Esophagus squamous epithelium (tissue), 5 donors: ENCODE measurements around the gene OCA2. TPM values are rescaled to one million over a fixed set of nuclear protein-coding genes. Genes with fewer than 3 reads are reported as not detected.

Source experiments
- DNase-seq: peaks from one replicate; lab custom pipeline; 2025; lab: John Stamatoyannopoulos, UW
- H3K27ac ChIP-seq, 4 donors: fragments of 200-600 bp; sonication (generic); one replicate each; pipeline ENCODE4 v1.5.1; 2016 to 2019; ENCODE audit warnings: mild to moderate bottlenecking in 1 of 4
- H3K27me3 ChIP-seq, 4 donors: fragments of 200-600 bp; sonication (generic); 1 replicate in 3 of 4; 2 replicates in 1 of 4; pipeline versions ENCODE4 v1.5.1 to v1.6.0; 2017 to 2021; ENCODE audit warnings: antibody characterized with exemption in 1 of 4
- H3K36me3 ChIP-seq, 3 donors: fragments of 200-600 bp; sonication (generic); one replicate each; pipeline ENCODE4 v1.5.1; 2016 to 2019
- H3K4me1 ChIP-seq, 3 donors: fragments of 200-600 bp; sonication (generic); one replicate each; pipeline ENCODE4 v1.5.1; 2017 to 2019
- H3K4me3 ChIP-seq, 4 donors: fragments of 200-600 bp; sonication (generic); 1 replicate in 3 of 4; 2 replicates in 1 of 4; pipeline ENCODE4 v1.5.1; 2016 to 2019; ENCODE audit warnings: mild to moderate bottlenecking in 2 of 4, moderate library complexity in 1 of 4
- H3K9me3 ChIP-seq, 3 donors: fragments of 200-600 bp; sonication (generic); one replicate each; pipeline ENCODE4 v1.5.1; 2016 to 2019
- POLR2A ChIP-seq, 4 donors: fragments of 450-650 bp; IDR thresholded peaks; one replicate each; pipeline ENCODE4 v1.6.1; 2017; ENCODE audit warnings: antibody characterized with exemption in 4 of 4, mild to moderate bottlenecking in 4 of 4, moderate library complexity in 3 of 4
- WGBS, 2 donors: methylation state at CpG; one replicate each; pipeline ENCODE4 v1.1.5; 2018; 5-methylcytosine and 5-hydroxymethylcytosine counted together
- intact Hi-C: fragments of 100-400 bp; cut with DNase I; formaldehyde crosslinking; loops from one replicate; pipeline ENCODE4 v1.15.0; 2022
- total RNA-seq, 4 donors: library from RNA; depleted of rRNA; stranded (reverse); fragments of >200 nt; gene quantifications; one replicate each; pipeline ENCODE4 v1.1.0, GENCODE V29; 2016
- TF ChIP-seq, protein P1 (sequence below), 6 experiments: fragments of 450-650 bp in 4 of 6; fragments of 200-600 bp in 2 of 6; sonication (generic) in 2 of 6; IDR thresholded peaks; one replicate each; pipeline ENCODE4 v1.5.1; 2016 to 2019; ENCODE audit warnings: antibody characterized with exemption in 6 of 6, mild to moderate bottlenecking in 4 of 6, moderate library complexity in 4 of 6
- donor health status: DM: yes; HTN: yes; CAD: no.

Gene OCA2
- total RNA-seq, 4 donors from 2014 or later, result 1.7 to 5.5 (median 4.6) TPM

DNA sequence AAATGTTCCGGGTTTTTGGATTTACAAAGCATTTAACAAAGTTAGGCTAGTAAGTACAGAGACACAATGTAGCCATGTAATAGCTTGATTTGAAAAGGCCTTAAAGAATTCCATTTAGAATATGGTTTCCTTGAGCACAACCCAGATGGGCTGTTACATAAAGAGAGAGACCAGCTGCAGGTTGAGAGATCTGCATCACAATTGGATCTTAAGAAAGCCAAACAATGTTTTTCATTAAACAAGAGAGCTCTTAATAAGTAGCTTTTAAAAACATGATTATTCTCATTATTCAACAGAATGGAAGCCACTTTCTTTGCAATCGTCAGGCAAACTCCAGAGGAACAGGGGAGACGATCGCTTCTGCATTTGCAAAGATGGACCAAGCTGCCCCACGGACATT lies 300.3 kb downstream of the OCA2 start:
- 81 to 86% methylated on average over 5 of the region's 5 CpGs for WGBS, 2 donors
- peaks cover 0 to 10% (median 0%) of the 10 kb centered on the region in 3 donors for H3K4me1 ChIP-seq
- no peaks in the 10 kb centered on the region for H3K9me3 ChIP-seq
- TF ChIP-seq, protein P1, sequence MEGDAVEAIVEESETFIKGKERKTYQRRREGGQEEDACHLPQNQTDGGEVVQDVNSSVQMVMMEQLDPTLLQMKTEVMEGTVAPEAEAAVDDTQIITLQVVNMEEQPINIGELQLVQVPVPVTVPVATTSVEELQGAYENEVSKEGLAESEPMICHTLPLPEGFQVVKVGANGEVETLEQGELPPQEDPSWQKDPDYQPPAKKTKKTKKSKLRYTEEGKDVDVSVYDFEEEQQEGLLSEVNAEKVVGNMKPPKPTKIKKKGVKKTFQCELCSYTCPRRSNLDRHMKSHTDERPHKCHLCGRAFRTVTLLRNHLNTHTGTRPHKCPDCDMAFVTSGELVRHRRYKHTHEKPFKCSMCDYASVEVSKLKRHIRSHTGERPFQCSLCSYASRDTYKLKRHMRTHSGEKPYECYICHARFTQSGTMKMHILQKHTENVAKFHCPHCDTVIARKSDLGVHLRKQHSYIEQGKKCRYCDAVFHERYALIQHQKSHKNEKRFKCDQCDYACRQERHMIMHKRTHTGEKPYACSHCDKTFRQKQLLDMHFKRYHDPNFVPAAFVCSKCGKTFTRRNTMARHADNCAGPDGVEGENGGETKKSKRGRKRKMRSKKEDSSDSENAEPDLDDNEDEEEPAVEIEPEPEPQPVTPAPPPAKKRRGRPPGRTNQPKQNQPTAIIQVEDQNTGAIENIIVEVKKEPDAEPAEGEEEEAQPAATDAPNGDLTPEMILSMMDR (IDR thresholded peaks at IDR 0.05), result no peak
- no peak for TF ChIP-seq POLR2A (IDR thresholded peaks at IDR 0.05)
- DNase-seq, result no peak
- no peaks in the 10 kb centered on the region for H3K27me3 ChIP-seq
- H3K36me3 ChIP-seq, result no peaks in the 10 kb centered on the region
- intact Hi-C loops, result no loop called here
- H3K4me3 ChIP-seq, result no peak overlapping the region
- no peak overlapping the region for H3K27ac ChIP-seq

DNA sequence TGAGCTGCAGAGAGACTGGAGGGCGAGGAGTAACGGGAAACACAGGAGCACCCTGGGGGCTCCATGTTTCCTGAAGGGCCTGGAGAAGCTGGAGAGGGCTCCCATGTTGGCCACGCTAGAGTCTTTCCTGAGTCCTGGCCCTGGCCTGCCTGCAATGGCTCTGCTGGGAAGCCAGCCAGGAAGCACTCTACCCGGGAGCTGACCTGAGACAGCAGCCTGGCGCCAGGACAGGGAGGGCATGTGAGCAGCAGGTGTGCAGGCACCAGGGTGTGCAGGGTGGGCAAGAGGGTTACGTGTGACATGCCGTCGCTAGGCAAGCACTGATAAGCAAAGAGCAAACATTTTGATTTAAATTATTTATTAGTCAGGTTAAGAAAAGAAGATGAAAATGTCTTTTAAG lies 301.4 kb downstream of the OCA2 start:
- intact Hi-C loops, result no loop called here
- Histone ChIP-seq H3K36me3 (no peaks in the 10 kb centered on the region), H3K27ac (no peak overlapping the region), H3K27me3 (no peaks in the 10 kb centered on the region), H3K4me1 (peaks cover 0 to 10% (median 0%) of the 10 kb centered on the region in 3 donors), H3K9me3 (no peaks in the 10 kb centered on the region), H3K4me3 (no peak overlapping the region)
- no peak for DNase-seq
- WGBS, 2 donors, result 65 to 77% methylated on average over 8 of the region's 8 CpGs
- TF ChIP-seq, protein P1 (IDR thresholded peaks at IDR 0.05), result no peak
- TF ChIP-seq POLR2A (IDR thresholded peaks at IDR 0.05), result no peak

DNA sequence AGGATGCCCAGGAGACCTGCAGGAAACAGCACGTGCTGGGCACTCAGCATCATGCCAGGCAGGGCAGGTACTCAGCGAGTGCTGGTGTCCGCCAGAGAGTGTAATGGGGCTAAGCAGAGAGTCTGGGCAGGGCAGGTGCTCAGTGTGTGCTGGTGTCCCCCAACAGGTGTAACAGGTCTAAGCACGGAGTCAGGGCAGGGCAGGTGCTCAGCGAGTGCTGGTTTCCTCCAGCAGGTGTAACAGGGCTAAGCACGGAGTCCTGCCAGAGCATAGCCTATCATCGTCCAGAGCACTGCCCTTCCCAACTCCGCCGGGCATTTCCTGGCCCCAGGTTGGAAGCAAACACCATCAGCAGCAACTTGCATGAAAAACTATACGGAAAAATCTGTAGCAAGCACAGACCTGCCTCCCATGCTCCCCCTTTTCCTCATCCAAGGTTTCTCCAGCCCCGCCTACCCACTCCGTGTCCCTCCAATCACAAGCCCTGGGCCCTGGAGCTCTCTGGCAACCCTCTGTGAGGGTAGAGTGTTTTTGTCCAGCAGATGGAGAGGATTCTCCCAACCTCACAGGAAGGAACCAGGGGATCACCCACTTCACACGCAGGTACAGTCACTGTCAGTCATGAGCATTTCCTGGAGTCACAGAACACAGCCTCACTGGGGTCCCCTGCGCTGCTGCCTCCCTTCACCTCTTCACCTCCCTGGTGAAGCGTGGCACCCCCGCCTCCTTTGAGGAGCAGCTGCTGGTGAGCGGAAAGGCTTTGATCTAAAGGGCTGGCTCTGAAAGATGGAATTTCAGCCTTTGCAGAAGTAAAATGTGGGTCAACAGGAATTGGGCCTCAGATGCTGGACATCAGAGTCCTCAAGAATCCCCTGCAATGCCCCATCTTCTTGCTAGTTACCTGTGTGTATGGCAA lies 302.5 kb downstream of the OCA2 start:
- H3K27ac ChIP-seq, result no peak overlapping the region
- intact Hi-C loops, result no loop called here
- 44 to 53% methylated on average over 7 to 11 of the region's 17 CpGs for WGBS, 2 donors
- no peak overlapping the region for H3K4me3 ChIP-seq
- H3K9me3 ChIP-seq, result no peaks in the 10 kb centered on the region
- peaks cover 0 to 10% (median 0%) of the 10 kb centered on the region in 3 donors for H3K4me1 ChIP-seq
- no peak for TF ChIP-seq POLR2A (IDR thresholded peaks at IDR 0.05)
- TF ChIP-seq, protein P1 (IDR thresholded peaks at IDR 0.05), result peak in 1 of 6 experiments; percentile 35
- DNase-seq, result no peak
- H3K36me3 ChIP-seq, result no peaks in the 10 kb centered on the region
- H3K27me3 ChIP-seq, result no peaks in the 10 kb centered on the region

DNA sequence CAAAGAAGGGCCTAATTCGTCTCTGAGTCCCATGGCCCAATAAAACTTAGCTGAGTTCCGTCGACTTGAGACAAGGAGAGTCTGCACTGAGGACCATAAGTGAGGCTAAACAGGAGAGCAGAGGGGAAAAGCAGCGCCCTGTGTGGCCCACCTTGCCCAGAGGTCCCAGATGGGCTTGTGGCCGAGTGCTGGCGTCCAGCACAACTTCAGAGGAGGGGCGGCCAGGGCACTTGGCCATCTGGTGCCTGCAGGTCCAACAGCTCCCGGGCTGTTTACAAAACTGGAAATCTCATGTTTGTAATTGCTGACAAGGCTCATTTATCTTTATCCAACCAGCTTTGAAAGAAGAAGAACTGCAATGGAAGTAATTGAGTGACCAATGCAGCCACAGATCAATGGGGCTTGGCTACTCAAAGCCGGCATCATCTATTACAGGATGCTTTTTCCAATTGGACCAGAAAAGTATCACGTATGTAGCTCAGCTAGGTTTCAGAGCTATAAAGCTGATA lies 306.3 kb downstream of the OCA2 start:
- Histone ChIP-seq H3K9me3 (no peaks in the 10 kb centered on the region), H3K27me3 (no peaks in the 10 kb centered on the region), H3K36me3 (no peaks in the 10 kb centered on the region), H3K4me1 (peaks cover 0 to 10% (median 0%) of the 10 kb centered on the region in 3 donors), H3K27ac (no peak overlapping the region), H3K4me3 (no peak overlapping the region)
- no peak for TF ChIP-seq POLR2A (IDR thresholded peaks at IDR 0.05)
- TF ChIP-seq, protein P1 (IDR thresholded peaks at IDR 0.05), result no peak
- intact Hi-C loops, result no loop called here
- no peak for DNase-seq
- WGBS, 2 donors, result 52 to 79% methylated on average over 7 of the region's 10 CpGs

DNA sequence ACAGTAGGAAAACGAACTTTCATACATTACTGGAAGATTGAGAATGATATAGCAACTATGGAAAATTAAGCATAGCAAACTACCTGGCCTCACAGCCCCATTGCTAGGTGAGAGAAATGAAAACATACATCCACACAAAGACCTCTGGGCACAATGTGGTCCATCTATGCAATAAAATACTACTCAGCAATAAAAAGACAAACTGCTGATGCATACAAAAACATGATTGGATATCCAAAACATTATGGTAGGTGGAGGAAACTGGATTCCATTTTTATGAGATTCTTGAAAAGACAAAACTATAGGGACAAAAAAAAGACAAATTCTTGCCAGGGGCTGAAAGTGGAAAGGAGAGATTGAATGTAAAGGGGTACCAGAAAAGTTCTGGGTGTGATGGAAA lies 308.8 kb downstream of the OCA2 start:
- no peaks in the 10 kb centered on the region for H3K9me3 ChIP-seq
- H3K4me3 ChIP-seq, result no peak overlapping the region
- no peak overlapping the region for H3K27ac ChIP-seq
- intact Hi-C loops, result no loop called here
- H3K36me3 ChIP-seq, result no peaks in the 10 kb centered on the region
- no peak for TF ChIP-seq POLR2A (IDR thresholded peaks at IDR 0.05)
- H3K27me3 ChIP-seq, result no peaks in the 10 kb centered on the region
- H3K4me1 ChIP-seq, result no peaks in the 10 kb centered on the region
- WGBS, 2 donors, result 29 to 40% methylated on average over 1 of the region's 1 CpG
- DNase-seq, result no peak
